Dermis blood vessel endothelial cell (primary cell): Measurements from ENCODE around the gene VASN. TPM values are rescaled to one million over a fixed set of nuclear protein-coding genes. Genes with fewer than 3 reads are reported as not detected.
"Not testable (repeated sequence)": the region's sequence is repeated elsewhere in the genome, so short reads cannot be mapped to it uniquely, and the experiment has no call there.

Experiments
- DNase-seq: peaks from one replicate; pipeline ENCODE4 v3.0.0; 2010
- total RNA-seq: library from RNA; depleted of rRNA; stranded (reverse); fragments of >200 nt; gene quantifications from 2 replicates; pipeline ENCODE4 v1.2.3, GENCODE V29; 2014

Gene VASN
- 1.9 and 2.2 TPM in 2 replicates for total RNA-seq

GRCh38 chr16:4371357-4372000 lies at the start of gene VASN:
TSS of gene VASN (plus strand) at chr16:4371848. CDS start at chr16:4380878, 9,030 bp downstream.
- DNase-seq, result peak; percentile 72

GRCh38 chr16:4322121-4323052 lies 49.3 kb upstream of the VASN start:
- no peak for DNase-seq

GRCh38 chr16:4323071-4323844 lies 48.4 kb upstream of the VASN start:
- no peak for DNase-seq

GRCh38 chr16:4323845-4324488 lies 47.7 kb upstream of the VASN start:
- DNase-seq, result peak; percentile 37

GRCh38 chr16:4324492-4325252 lies 47.0 kb upstream of the VASN start:
- DNase-seq, result no peak

GRCh38 chr16:4325253-4325758 lies 46.3 kb upstream of the VASN start:
- DNase-seq, result no peak

- no peak for DNase-seq
Measured at GRCh38 chr16:4327386-4328045, 44.1 kb upstream of the VASN start.

- DNase-seq, result peak; percentile 87
Measured at GRCh38 chr16:4328046-4328781, 43.4 kb upstream of the VASN start.

- DNase-seq, result peak; percentile 35
Measured at GRCh38 chr16:4328782-4329775, 42.6 kb upstream of the VASN start.

GRCh38 chr16:4330277-4330874 lies 41.3 kb upstream of the VASN start:
- peak; percentile 87 for DNase-seq

- no peak for DNase-seq
Measured at GRCh38 chr16:4332083-4332482, 39.6 kb upstream of the VASN start.

GRCh38 chr16:4332623-4333307 lies 38.9 kb upstream of the VASN start:
- no peak for DNase-seq

- DNase-seq, result no peak
Measured at GRCh38 chr16:4333308-4333638, 38.4 kb upstream of the VASN start.

- DNase-seq, result not testable (repeated sequence)
Measured at GRCh38 chr16:4333714-4334113, 37.9 kb upstream of the VASN start.

GRCh38 chr16:4334724-4335495 lies 36.7 kb upstream of the VASN start:
- no peak for DNase-seq

- no peak for DNase-seq
Measured at GRCh38 chr16:4336701-4337539, 34.7 kb upstream of the VASN start.
